Measurements from ENCODE around the gene PLEKHG1.

- TF ChIP-seq CTCF (IDR thresholded peaks at IDR 0.05) (no peak), POLR2A (IDR thresholded peaks at IDR 0.05) (no peak)
Observed at GRCh38 chr6:150567823-150568383, 31.8 kb upstream of the PLEKHG1 start.

Measured in right lobe of liver (tissue), 4 donors.